Osteoblast (primary cell): Measurements from ENCODE around the gene TMEM69. TPM values are rescaled to one million over a fixed set of nuclear protein-coding genes. Genes with fewer than 3 reads are reported as not detected.
"Not testable (repeated sequence)": the region's sequence is repeated elsewhere in the genome, so short reads cannot be mapped to it uniquely, and the experiment has no call there.

Experiments
- DNase-seq: peaks from one replicate; pipeline ENCODE4 v3.0.0; 2011; ENCODE audit warnings: low spot score, mixed read lengths; ENCODE audit not compliant: insufficient read length; ENCODE audit errors: missing footprints
- H2AFZ ChIP-seq: 2 replicates; pipeline ENCODE4 v1.6.0; 2011; ENCODE audit warnings: mild to moderate bottlenecking, low read length
- H3K27ac ChIP-seq: 2 replicates; pipeline ENCODE4 v1.5.1; 2011; ENCODE audit warnings: mild to moderate bottlenecking, low read depth, low read length, moderate library complexity
- H3K27me3 ChIP-seq: 2 replicates; pipeline ENCODE4 v1.6.0; 2012; ENCODE audit warnings: mild to moderate bottlenecking, control low read depth, inconsistent platforms, low read length, moderate library complexity; ENCODE audit not compliant: insufficient read depth
- H3K36me3 ChIP-seq: 2 replicates; pipeline ENCODE4 v1.5.1; 2011; ENCODE audit warnings: mild to moderate bottlenecking, low read length, control low read depth, moderate library complexity; ENCODE audit not compliant: insufficient read depth
- H3K4me1 ChIP-seq: 2 replicates; pipeline ENCODE4 v1.5.1; 2011; ENCODE audit warnings: mild to moderate bottlenecking, low read length, control low read depth, moderate library complexity; ENCODE audit not compliant: insufficient read depth
- H3K4me2 ChIP-seq: 2 replicates; pipeline ENCODE4 v1.6.0; 2011; ENCODE audit warnings: mild to moderate bottlenecking, low read length; ENCODE audit not compliant: insufficient read depth
- H3K4me3 ChIP-seq: fragments of 200-600 bp; sonication (generic); 3 replicates; pipeline ENCODE4 v1.5.1; 2012; ENCODE audit warnings: mild to moderate bottlenecking, low read length, inconsistent platforms; ENCODE audit not compliant: insufficient read depth
- H3K79me2 ChIP-seq: 2 replicates; pipeline ENCODE4 v1.6.0; 2012; ENCODE audit warnings: mild to moderate bottlenecking, low read length, control low read depth, inconsistent platforms; ENCODE audit not compliant: insufficient read depth
- H3K9me3 ChIP-seq: 2 replicates; pipeline ENCODE4 v1.5.1; 2011; ENCODE audit warnings: low read depth, low read length, control low read depth
- H4K20me1 ChIP-seq: 2 replicates; pipeline ENCODE4 v1.6.0; 2012; ENCODE audit warnings: mild to moderate bottlenecking, low read length, control low read depth; ENCODE audit not compliant: insufficient read depth
- total RNA-seq: library from RNA; depleted of rRNA; stranded (reverse); fragments of >200 nt; gene quantifications from 2 replicates; pipeline ENCODE4 v1.2.3, GENCODE V29; 2012
- TF ChIP-seq, protein P1 (sequence below): IDR thresholded peaks from 2 replicates; pipeline ENCODE4 v1.5.1; 2011; ENCODE audit warnings: mild to moderate bottlenecking, low read depth, low read length, moderate library complexity; ENCODE audit errors: extremely low read depth

TMEM69 gene
- total RNA-seq, 1 donor = 10.5 TPM

DNA sequence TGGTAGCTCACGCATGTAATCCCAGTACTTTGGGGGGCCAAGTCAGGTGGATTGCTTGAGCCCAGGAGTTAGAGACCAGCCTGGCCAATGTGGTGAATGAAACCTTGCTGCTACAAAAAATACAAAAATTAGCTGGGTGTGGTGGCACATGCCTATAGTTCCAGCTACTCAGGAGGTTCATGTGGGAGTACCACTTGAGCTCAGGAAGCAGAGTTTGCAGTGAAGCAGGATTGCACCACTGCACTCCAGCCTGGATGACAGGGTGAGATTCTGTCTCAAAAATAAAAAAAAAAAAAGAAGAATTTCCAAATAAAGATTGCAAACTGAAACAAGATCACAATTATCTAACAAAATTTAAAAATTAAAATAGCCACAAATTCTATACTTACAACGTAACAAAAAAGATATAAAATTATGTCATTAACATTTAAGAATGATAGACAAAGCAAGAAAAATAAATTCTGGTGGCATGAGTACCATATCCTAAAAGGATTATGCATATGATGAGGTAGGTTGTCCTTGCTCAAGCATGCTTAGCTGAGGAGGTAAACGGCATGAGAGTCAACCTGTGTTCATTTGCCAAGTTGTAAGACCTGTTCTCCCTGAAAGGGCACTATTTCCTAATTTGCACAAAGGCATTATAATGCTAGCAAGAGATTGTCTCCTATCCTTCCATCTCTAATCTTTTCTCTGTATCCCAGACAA, 42.2 kb downstream of the TMEM69 start:
- no peaks in the 10 kb centered on the region for H3K9me3 ChIP-seq
- TF ChIP-seq, protein P1, sequence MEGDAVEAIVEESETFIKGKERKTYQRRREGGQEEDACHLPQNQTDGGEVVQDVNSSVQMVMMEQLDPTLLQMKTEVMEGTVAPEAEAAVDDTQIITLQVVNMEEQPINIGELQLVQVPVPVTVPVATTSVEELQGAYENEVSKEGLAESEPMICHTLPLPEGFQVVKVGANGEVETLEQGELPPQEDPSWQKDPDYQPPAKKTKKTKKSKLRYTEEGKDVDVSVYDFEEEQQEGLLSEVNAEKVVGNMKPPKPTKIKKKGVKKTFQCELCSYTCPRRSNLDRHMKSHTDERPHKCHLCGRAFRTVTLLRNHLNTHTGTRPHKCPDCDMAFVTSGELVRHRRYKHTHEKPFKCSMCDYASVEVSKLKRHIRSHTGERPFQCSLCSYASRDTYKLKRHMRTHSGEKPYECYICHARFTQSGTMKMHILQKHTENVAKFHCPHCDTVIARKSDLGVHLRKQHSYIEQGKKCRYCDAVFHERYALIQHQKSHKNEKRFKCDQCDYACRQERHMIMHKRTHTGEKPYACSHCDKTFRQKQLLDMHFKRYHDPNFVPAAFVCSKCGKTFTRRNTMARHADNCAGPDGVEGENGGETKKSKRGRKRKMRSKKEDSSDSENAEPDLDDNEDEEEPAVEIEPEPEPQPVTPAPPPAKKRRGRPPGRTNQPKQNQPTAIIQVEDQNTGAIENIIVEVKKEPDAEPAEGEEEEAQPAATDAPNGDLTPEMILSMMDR = no peak

DNA sequence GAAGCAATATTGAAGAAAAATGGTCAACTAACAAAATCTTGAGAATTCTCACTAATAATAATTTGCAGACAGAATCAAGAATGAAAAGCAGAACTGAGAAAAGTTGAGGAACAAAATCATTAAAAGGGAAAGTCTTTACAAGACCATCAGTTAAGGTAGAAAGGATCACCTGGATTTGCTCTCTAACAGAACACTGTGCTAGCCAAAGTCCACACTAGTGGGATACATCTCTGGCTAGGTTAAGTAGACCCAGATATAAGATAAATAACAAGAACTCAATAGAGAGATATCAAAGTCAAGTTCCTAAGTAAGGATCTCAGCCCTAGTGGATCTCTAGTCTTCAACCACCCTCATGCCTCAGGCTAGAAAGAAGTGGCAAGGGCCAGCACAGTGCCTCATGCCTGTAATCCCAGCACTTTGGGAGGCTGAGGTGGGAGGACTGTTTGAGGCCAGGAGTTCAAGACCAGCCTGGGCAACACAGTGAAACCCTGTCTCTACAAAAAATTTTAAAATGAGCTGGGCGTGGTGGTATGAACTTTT, 42.9 kb downstream of the TMEM69 start:
- Histone ChIP-seq H3K4me1 (no peaks in the 10 kb centered on the region), H3K27me3 (no peaks in the 10 kb centered on the region), H2AFZ (no peak overlapping the region), H3K27ac (no peak overlapping the region), H3K4me3 (no peak overlapping the region), H3K9me3 (no peaks in the 10 kb centered on the region), H4K20me1 (no peaks in the 10 kb centered on the region), H3K4me2 (no peak overlapping the region), H3K36me3 (peaks cover 4% of the 10 kb centered on the region), H3K79me2 (no peaks in the 10 kb centered on the region)
- TF ChIP-seq, protein P1 = no peak
- DNase-seq = no peak

More for the DNA sequence above, 42.2 kb downstream of the TMEM69 start:
- DNase-seq = no peak
- Histone ChIP-seq H3K4me1 (no peaks in the 10 kb centered on the region), H3K27ac (no peak overlapping the region), H3K4me3 (no peak overlapping the region), H3K4me2 (no peak overlapping the region), H3K79me2 (no peaks in the 10 kb centered on the region), H3K27me3 (no peaks in the 10 kb centered on the region), H3K36me3 (peaks cover 4% of the 10 kb centered on the region), H2AFZ (no peak overlapping the region), H4K20me1 (no peaks in the 10 kb centered on the region)

DNA sequence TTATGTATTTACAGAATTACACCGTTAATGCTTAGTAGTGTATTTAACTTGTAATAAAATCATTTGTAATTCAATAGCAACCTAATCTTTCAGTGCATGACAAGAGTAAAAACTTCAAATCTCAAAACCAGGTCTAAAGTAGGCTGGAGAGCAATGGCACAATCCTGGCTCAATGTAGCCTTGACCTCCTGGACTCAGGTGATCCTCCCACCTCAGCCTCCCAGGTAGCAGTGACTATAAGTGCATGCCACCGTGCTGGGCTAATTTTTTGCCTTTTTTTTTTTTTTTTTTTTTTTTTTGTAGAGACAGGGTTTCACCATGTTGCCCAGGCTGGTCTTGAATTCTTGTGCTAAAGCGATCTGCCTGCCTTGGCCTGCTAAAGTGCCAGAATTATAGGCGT, 51.2 kb downstream of the TMEM69 start:
- Histone ChIP-seq H3K27me3 (no peaks in the 10 kb centered on the region), H3K4me3 (no peak overlapping the region), H3K4me1 (no peaks in the 10 kb centered on the region), H3K4me2 (no peak overlapping the region), H3K79me2 (no peaks in the 10 kb centered on the region), H3K36me3 (peaks cover 9% of the 10 kb centered on the region), H2AFZ (no peak overlapping the region), H4K20me1 (no peaks in the 10 kb centered on the region), H3K9me3 (no peaks in the 10 kb centered on the region), H3K27ac (no peak overlapping the region)
- TF ChIP-seq, protein P1 = no peak
- DNase-seq = no peak

DNA sequence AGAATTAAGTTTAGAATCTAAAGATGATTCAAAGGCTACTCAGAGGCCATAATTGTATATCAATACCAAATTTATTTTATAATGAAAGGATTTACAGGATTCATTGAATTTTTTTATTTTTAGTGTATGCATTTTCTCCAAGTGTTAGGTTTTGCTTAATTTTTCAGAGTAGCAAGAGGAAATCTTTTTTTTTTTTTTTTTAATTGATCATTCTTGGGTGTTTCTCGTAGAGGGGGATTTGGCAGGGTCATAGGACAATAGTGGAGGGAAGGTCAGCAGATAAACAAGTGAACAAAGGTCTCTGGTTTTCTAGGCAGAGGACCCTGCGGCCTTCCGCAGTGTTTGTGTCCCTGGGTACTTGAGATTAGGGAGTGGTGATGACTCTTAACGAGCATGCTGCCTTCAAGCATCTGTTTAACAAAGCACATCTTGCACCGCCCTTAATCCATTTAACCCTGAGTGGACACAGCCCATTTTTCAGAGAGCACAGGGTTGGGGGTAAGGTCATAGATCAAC, 51.7 kb downstream of the TMEM69 start:
- H3K9me3 ChIP-seq, H3K79me2 ChIP-seq, H3K27ac ChIP-seq, DNase-seq, H2AFZ ChIP-seq, H3K4me2 ChIP-seq, H3K36me3 ChIP-seq, H3K27me3 ChIP-seq, H3K4me1 ChIP-seq, H4K20me1 ChIP-seq, H3K4me3 ChIP-seq: not testable (repeated sequence)

Other genes starting within 250 kb of the TMEM69 start
- gene TESK2, start 197.0 kb upstream of the TMEM69 start, total RNA-seq = 5.4 and 6.2 TPM in 2 replicates
- 1.8 TPM in 2 replicates for gene CCDC163, start 188.1 kb upstream of the TMEM69 start, total RNA-seq
- 2.9 TPM in 2 replicates for gene MMACHC, start 187.9 kb upstream of the TMEM69 start, total RNA-seq
- gene PRDX1, start 166.3 kb upstream of the TMEM69 start, total RNA-seq = 249 and 260 TPM in 2 replicates
- gene AKR1A1, start 137.4 kb upstream of the TMEM69 start, total RNA-seq = 129 and 136 TPM in 2 replicates
- 25.9 and 27.5 TPM in 2 replicates for gene NASP, start 104.1 kb upstream of the TMEM69 start, total RNA-seq
- 0.72 and 1.5 TPM in 2 replicates for gene CCDC17, start 64.1 kb upstream of the TMEM69 start, total RNA-seq
- gene GPBP1L1, start 1.6 kb upstream of the TMEM69 start, total RNA-seq = 94.3 and 97.4 TPM in 2 replicates
- gene IPP, start 62.5 kb downstream of the TMEM69 start, total RNA-seq = 14.1 and 16.2 TPM in 2 replicates
- 24.2 and 33.0 TPM in 2 replicates for gene MAST2, start 115.4 kb downstream of the TMEM69 start, total RNA-seq